Rectal smooth muscle tissue (tissue), 1 donor: Measurements from ENCODE around the gene ANO4.
"Not testable (repeated sequence)": the region's sequence is repeated elsewhere in the genome, so short reads cannot be mapped to it uniquely, and the experiment has no call there.

Experiments used
- H3K27ac ChIP-seq: one replicate; pipeline ENCODE4 v1.7.0; 2013; ENCODE audit warnings: low read depth, low read length, inconsistent platforms
- H3K27me3 ChIP-seq: one replicate; pipeline ENCODE4 v1.7.0; 2013; ENCODE audit warnings: low read length; ENCODE audit not compliant: control insufficient read depth, insufficient read depth
- H3K36me3 ChIP-seq: one replicate; pipeline ENCODE4 v1.7.0; 2013; ENCODE audit warnings: low read length; ENCODE audit not compliant: control insufficient read depth, insufficient read depth
- H3K4me1 ChIP-seq: one replicate; pipeline ENCODE4 v1.7.0; 2013; ENCODE audit warnings: low read length; ENCODE audit not compliant: control insufficient read depth, insufficient read depth
- H3K4me3 ChIP-seq: one replicate; pipeline ENCODE4 v1.7.0; 2013; ENCODE audit warnings: low read length
- H3K9ac ChIP-seq: one replicate; pipeline ENCODE4 v1.7.0; 2013; ENCODE audit warnings: low read length

Gene ANO4

DNA sequence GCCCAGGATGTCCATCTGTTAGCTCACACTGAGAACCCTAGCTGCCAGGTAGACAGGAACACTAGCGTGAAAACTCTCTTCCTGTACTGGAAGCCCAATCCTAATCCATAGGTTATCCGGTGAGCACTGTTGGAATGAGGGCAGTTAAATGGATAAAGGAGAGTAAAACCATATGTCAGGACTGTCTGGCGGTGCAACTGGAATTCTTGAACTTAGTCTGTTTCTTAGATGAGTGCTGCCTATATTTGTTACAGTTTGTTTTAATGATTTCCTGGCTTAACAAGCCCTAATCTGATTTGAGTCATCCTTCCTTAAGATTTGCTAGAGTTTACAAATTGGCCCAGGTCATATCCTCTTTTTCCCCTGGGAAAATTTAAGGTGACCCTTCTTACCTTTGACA lies 104.7 kb downstream of the ANO4 start:
- H3K4me1 ChIP-seq: no peaks in the 10 kb centered on the region
- no peaks in the 10 kb centered on the region for H3K27me3 ChIP-seq
- no peak overlapping the region for H3K4me3 ChIP-seq
- no peak overlapping the region for H3K27ac ChIP-seq
- H3K9ac ChIP-seq: no peak overlapping the region
- H3K36me3 ChIP-seq: no peaks in the 10 kb centered on the region

DNA sequence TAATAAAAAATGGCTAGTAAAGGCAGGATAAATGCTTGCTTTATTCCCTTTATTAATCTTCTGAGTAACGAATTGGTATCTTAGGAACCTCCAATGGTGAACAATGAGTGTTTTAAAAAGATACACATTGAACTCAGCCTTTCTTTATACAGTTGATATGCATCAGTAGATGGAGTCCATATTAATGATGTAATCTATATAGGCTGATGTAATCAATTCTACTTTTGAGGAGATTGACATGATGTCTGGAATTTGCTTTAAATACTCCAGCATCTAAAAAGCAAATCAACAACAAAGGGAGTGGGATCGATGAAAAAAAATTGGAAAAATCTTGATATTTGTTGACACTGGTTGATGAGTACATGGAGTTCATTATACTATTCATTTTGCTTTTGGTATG lies 106.2 kb downstream of the ANO4 start:
- Histone ChIP-seq H3K27me3 (no peaks in the 10 kb centered on the region), H3K36me3 (no peaks in the 10 kb centered on the region)

DNA sequence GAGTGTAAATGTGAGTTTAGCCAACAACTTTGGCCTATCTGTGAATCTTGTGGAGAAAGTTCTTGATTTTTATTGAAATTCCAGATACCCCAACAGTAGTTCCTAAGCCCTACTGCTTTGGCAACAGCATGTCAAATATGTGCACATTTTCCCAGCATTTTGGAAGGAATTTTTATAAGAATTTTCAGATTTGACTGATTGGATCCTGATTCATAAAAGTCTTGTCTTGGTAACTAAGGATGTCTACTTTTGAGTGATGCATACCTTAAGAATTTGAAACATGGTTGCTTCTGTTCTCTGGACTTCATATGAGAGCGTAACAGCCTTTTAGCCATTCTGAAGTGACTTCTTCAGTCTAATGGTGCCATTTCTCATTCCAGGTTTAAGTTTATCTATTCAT lies 106.7 kb downstream of the ANO4 start:
- Histone ChIP-seq H3K27ac (no peak overlapping the region), H3K4me1 (no peaks in the 10 kb centered on the region), H3K4me3 (no peak overlapping the region), H3K36me3 (no peaks in the 10 kb centered on the region), H3K9ac (no peak overlapping the region), H3K27me3 (no peaks in the 10 kb centered on the region)

More for the DNA sequence above, 106.2 kb downstream of the ANO4 start:
- no peak overlapping the region for H3K27ac ChIP-seq
- H3K4me3 ChIP-seq: no peak overlapping the region
- no peak overlapping the region for H3K9ac ChIP-seq
- H3K4me1 ChIP-seq: no peaks in the 10 kb centered on the region

DNA sequence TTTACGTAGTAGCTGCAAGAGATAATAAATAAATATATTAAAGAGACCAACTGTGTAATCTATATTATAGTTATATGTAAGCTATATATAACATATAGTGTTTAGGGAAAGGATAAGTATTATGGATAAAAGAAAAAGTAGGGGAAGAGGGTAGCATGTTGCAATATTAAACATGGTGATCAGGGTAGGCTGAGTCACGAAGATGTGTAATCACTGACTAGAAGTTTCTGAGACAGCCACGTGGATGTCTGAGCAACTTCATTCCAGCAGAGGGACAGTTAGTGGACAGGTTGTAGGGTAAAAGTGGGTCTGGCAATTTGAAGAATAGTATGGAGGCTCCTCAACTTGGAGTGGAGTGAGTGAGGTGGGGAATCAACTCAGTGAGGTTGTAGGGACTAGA lies 109.7 kb downstream of the ANO4 start:
- no peaks in the 10 kb centered on the region for H3K36me3 ChIP-seq
- no peak overlapping the region for H3K27ac ChIP-seq
- no peak overlapping the region for H3K4me3 ChIP-seq
- H3K9ac ChIP-seq: no peak overlapping the region
- no peaks in the 10 kb centered on the region for H3K27me3 ChIP-seq
- no peaks in the 10 kb centered on the region for H3K4me1 ChIP-seq

DNA sequence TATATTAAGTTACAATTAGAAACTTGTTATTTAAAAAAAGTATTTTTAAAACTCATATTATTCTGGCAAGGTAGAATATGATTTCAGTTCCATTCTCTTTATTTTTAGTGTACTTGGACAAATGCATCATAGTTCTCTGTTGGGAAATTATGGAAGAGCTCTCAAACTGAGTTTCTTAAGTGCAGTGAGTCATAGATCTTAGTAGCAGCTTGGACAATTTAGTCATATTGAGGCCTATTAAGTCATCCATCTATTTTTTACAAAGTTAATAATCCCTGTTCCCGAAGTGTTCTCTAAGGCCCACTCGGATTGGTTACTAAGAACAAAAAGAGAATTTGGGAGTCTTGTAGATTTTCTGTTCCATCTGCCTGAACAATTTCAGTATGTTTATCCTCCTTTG lies 113.9 kb downstream of the ANO4 start:
- no peak overlapping the region for H3K9ac ChIP-seq
- H3K4me1 ChIP-seq: no peaks in the 10 kb centered on the region
- no peaks in the 10 kb centered on the region for H3K27me3 ChIP-seq
- no peak overlapping the region for H3K27ac ChIP-seq
- H3K36me3 ChIP-seq: no peaks in the 10 kb centered on the region
- no peak overlapping the region for H3K4me3 ChIP-seq

DNA sequence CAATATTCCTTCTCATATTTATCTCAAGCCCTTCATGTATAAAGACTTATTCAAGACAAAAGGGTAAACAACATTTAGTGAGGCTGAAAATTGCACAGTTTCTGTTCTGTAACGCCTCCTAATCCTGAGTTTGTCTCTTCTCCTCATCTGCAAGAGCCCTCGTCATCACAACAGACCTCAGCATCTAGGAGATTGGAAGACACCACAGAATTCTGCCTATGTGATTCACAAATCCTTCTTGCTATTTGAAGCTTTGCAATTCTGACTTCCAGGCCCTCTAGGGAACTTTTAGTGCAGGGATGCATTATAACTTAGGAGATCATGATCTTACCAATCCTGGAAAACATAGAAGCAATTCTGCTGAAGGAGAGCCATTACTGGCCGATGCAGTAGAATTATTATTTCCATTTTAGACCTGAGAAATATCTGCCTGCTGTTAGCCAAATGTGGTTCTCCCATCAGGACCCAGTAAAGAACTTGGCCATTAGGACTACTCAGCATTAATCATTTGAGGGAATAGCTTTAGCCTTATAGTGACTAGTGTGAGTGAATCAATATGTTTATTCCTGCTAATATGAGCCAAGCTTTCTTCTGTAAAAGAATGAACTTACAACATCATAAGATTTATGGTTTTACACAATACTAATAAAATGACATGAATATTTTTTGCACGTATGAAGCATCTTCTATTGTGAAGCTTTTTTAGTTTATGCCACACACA lies 119.5 kb downstream of the ANO4 start:
- H3K27ac ChIP-seq: no peak overlapping the region
- H3K4me1 ChIP-seq: no peaks in the 10 kb centered on the region
- no peak overlapping the region for H3K4me3 ChIP-seq
- no peaks in the 10 kb centered on the region for H3K27me3 ChIP-seq
- no peak overlapping the region for H3K9ac ChIP-seq
- H3K36me3 ChIP-seq: no peaks in the 10 kb centered on the region

DNA sequence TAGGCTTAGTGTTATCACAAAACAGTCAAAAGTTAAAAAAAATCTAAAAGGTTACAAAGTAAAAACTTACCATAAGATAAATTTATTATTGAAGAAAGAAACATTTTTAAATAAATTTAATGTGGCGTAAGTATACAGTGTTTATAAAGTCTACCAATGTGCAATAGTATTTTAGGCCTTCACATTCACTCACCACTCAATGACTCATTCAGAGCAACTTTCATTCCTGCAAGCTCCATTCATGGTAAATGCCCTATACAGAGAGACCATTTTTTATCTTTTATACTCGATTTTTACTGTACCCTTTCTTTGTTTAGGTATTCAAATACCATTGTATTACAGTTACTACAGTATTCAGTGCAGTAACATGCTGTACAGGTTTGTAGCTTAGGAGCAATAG lies 124.5 kb downstream of the ANO4 start:
- Histone ChIP-seq H3K36me3 (no peaks in the 10 kb centered on the region), H3K27me3 (no peaks in the 10 kb centered on the region), H3K27ac (no peak overlapping the region), H3K9ac (no peak overlapping the region), H3K4me1 (no peaks in the 10 kb centered on the region), H3K4me3 (no peak overlapping the region)

DNA sequence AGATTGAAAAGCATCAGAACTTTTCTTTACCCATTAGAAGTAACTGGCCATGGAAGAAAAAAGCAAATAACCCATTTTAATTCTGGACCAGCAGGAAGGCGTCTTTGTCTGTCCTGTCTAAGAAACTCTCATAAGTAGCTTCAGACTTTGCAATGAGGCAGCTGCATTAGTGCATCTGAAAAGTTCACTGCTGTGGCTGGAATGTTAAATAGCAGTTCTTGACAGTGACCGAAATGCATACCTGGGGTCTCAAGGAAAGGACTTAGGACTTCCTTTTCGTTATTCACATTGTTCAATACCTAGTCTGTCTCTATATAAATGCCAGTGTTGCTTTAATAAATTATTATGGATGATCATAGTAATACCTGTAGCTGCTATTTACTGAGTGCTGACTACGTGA lies 125.9 kb downstream of the ANO4 start:
- no peaks in the 10 kb centered on the region for H3K4me1 ChIP-seq
- no peak overlapping the region for H3K9ac ChIP-seq
- no peaks in the 10 kb centered on the region for H3K36me3 ChIP-seq
- H3K4me3 ChIP-seq: no peak overlapping the region
- H3K27ac ChIP-seq: no peak overlapping the region
- H3K27me3 ChIP-seq: no peaks in the 10 kb centered on the region

DNA sequence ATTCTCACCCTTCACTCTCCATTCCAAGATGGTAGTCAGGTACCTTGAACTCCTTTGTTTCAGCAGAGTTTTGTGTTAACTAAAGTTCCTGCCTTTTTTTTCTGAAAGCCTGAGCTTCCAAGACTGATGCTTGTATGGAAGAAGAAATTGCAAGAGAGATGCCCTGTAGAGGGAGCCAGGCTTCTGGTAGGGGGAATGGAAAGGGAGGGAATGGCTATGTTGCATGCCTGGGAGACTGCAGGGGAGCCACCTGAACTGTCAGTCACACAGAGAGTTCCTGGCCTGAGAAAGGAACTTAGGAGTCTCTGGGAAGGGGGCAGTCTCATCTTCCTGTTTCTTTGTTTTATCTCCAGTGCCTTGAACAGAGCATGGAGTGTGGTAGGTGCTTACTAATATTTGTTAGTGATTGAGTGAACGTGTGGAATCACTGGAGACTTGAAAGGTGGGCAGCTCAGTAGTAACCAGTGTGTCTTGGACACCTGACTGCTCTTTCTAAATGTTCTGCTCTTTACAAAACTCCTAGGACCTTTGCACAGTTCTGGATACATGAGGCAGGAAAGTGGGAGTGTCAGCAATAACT lies 132.2 kb downstream of the ANO4 start:
- Histone ChIP-seq H3K4me3 (no peak overlapping the region), H3K9ac (no peak overlapping the region), H3K36me3 (no peaks in the 10 kb centered on the region), H3K27me3 (no peaks in the 10 kb centered on the region), H3K27ac (no peak overlapping the region), H3K4me1 (no peaks in the 10 kb centered on the region)

DNA sequence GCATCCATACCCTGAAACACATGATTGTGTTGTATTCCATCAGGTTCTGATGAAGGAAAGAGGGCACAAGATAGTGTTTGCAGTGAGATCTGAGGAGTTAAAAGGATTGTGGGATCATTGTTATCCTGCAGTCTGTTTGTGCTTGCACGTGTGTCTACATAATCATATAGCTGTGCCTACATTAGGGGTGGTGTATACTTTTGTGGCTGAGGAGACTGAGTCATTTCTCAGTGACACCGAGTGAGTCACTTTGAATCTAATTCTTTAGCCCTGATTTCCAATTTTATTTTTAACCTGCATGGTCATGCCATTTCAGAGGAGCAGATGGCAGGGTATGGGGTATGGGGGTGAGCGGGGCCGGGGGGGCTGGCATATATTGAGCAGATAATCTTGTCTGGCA lies 133.2 kb downstream of the ANO4 start:
- H3K36me3 ChIP-seq: no peaks in the 10 kb centered on the region
- H3K9ac ChIP-seq: no peak overlapping the region
- H3K4me3 ChIP-seq: no peak overlapping the region
- H3K27ac ChIP-seq: no peak overlapping the region
- no peaks in the 10 kb centered on the region for H3K4me1 ChIP-seq
- no peaks in the 10 kb centered on the region for H3K27me3 ChIP-seq

DNA sequence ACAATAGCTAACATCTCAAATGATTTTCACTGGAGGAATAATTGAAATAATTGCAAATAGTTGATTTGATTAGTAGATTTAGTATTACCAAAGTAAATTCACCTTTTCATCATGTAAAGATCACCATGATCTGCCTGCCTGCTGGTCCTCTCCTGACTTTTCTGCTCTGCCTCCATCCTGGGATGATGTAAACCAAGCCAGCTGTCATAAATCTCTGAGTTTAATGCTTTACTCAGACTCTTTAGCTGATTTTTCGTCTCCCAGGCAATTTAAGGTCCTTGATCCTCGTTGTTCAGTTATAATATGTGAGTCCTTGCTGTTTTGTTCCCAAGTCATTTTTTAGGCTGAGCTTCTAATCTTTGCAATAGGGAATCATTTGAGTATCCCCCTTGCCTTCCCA lies 138.0 kb downstream of the ANO4 start:
- H3K27me3 ChIP-seq: no peaks in the 10 kb centered on the region
- no peak overlapping the region for H3K27ac ChIP-seq
- H3K9ac ChIP-seq: no peak overlapping the region
- H3K4me1 ChIP-seq: no peaks in the 10 kb centered on the region
- H3K4me3 ChIP-seq: no peak overlapping the region
- no peaks in the 10 kb centered on the region for H3K36me3 ChIP-seq

DNA sequence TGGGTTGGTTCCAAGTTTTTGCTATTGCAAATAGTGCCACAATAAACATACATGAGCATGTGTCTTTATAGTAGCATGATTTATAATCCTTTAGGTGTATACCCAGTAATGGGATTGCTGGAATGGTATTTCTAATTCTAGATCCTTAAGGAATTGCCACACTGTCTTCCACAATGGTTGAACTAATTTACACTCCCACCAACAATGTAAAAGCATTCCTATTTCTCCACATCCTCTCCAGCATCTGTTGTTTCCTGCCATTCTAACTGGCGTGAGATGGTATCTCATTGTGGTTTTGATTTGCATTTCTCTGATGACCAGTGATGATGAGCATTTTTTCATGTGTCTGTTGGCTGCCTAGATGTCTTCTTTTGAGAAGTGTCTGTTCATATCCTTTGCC lies 139.0 kb downstream of the ANO4 start:
- H3K9ac ChIP-seq, H3K27me3 ChIP-seq: not testable (repeated sequence)

DNA sequence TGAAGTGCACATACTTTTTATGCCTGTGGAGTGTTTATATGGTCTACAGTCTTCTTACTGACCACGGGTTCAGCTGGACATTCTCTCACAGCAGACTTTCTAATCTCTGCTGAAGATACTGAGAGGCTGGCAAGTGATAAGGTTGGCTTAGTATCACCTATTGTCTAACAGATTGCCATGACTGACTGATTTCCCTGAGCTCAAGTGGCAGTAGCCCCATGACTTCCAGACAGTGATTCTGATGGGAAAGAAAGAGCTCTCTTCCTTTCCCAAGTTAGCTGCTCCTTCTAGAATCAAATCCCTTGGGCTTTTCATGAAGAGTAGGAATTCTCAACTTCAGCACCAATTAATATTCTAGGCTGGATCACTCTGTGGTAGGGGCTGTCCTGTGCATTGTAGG lies 141.4 kb downstream of the ANO4 start:
- Histone ChIP-seq H3K36me3 (no peaks in the 10 kb centered on the region), H3K27me3 (no peaks in the 10 kb centered on the region), H3K27ac (no peak overlapping the region), H3K4me3 (no peak overlapping the region), H3K9ac (no peak overlapping the region), H3K4me1 (no peaks in the 10 kb centered on the region)

More for the DNA sequence above, 139.0 kb downstream of the ANO4 start:
- H3K36me3 ChIP-seq, H3K4me3 ChIP-seq, H3K4me1 ChIP-seq, H3K27ac ChIP-seq: not testable (repeated sequence)
